GM18517 (cell line): ENCODE results near the gene KLK14.

Source experiments
- ATAC-seq: cut with Tn5 transposase; IDR thresholded peaks from one replicate; pipeline ENCODE4 v1.9.1; 2021; ENCODE audit warnings: mild to moderate bottlenecking, moderate library complexity; ENCODE audit not compliant: unreplicated experiment

KLK14 gene

DNA sequence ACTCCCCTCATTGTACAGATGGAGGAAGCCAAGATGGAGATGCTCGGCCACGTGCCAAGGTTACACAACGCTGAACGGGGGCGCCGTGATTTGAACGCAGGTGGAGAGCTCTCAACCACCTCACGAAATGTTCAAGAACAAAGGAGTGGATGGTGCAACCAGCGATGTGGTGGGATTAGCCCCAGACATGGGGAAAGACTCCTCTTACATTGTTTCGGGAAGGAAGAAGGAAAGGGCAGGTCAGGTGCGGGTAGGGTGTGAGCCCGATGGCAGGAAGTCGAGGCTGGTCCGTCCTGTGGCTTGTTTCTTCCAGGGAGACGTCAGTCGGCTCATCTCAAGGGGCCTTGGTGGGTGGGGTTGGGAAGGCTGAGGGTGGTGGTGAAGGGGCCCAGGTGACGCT lies 7.1 kb upstream of the KLK14 start:
- ATAC-seq, result no peak

DNA sequence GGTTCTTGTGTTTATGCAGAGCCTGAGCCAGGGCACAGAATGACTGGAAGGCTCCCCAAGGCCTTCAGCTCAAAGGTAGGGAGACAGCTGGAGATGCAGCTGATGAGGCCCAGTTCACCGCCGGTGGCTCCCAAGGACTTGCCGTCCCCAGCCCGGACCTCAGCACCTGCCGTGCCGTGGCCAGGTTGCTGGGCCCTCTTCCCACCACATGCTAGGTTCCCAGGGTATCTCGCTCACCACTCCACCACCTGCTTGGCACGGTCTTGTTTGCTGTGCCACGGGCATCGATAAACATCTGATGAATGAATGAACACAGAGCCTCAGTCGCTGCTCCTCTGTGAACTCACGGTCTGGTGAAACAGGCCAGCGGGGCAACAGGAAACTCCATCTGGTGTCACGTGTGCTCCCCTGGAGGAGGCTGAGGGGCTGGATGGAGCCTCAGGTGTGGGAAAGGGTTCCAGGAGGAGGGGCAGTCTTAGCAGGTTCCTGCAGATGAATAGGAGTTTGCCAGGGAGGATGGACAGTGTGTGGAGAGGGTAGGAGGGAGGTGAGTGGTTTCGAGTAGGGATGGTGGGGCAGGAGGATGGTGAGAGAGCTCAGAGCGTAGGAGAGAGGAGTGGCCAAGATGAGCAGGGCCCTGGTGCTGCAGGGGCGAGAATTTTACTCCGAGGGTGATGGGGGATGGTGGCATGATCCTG lies 3.6 kb upstream of the KLK14 start:
- no peak for ATAC-seq

DNA sequence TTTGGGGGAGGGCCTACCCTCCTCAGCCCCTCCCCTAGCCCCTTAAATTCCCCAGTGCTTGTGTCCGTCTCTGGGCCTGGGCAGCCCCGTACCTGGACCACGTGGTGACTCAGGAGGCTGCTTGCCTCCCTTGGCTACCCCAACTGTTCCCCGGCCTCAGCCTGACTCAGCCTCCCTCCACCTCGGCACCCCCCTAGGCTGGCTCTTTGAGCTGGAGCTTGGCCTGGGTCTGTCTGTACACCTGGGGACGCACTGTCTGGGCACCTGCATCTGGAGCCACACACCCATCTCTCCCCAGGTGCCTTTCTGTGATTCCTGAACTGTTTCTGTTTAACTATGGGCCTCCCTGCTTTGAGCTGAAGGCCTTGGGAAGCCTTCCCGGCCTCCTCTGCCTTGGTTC lies 1.8 kb upstream of the KLK14 start:
- no peak for ATAC-seq

DNA sequence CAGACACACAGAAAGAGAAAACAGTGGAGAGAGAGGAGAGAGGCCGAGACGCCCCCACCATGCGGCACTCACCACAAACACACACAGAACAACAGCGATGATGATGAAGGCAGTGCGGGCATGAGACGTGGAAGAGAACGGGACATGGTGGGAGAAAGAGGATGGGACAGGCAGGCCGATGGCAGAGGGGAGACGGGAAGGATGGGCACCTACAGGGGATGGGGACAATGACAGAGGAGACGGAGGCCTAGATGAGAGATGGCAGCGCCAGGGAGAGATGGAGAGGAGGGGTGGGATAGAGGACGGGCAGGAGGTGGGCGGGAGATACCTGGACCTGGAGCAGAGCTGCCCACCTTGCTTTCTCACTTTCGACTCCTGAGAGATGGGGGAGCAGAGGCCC lies 1.1 kb upstream of the KLK14 start:
- ATAC-seq, result no peak

DNA sequence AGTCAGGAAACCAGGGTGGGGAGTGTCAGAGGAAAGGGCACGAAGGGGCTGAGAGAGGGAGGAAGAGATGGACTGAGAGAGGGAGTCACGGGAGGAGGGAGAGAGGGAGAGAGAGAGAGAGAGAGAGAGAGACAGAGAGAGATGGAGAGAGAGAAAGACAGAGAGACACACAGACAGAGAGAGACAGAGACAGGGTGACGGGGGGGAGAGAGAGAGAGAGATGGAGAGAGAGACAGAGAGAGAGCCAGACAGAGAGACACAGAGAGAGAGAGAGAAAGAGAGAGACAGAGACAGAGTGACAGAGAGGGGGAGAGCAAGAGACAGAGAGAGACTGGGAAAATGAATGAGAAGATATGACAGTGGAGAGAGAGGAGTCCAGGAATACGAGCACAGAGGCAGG lies 494 bp upstream of the KLK14 start:
- no peak for ATAC-seq

DNA sequence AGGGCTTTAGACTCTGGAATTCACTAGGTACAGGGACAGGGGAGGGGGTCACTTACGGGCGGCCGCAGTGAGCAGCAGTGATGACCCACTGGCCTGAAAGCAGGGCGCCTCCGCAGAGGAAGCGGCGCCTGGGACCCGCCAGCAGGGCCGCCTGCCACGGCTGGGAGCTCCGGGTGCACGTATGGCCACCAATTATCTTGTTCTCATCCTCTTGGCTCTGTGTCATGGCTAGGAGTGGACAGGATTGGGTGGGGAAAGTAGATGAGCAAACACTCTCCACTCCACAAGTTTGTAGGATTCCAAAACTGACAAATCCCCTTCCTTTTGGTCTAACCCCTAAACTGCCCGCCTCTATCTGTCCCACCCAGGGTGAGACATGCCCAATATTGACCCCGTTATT lies 1.2 kb downstream of the KLK14 start:
- no peak for ATAC-seq

DNA sequence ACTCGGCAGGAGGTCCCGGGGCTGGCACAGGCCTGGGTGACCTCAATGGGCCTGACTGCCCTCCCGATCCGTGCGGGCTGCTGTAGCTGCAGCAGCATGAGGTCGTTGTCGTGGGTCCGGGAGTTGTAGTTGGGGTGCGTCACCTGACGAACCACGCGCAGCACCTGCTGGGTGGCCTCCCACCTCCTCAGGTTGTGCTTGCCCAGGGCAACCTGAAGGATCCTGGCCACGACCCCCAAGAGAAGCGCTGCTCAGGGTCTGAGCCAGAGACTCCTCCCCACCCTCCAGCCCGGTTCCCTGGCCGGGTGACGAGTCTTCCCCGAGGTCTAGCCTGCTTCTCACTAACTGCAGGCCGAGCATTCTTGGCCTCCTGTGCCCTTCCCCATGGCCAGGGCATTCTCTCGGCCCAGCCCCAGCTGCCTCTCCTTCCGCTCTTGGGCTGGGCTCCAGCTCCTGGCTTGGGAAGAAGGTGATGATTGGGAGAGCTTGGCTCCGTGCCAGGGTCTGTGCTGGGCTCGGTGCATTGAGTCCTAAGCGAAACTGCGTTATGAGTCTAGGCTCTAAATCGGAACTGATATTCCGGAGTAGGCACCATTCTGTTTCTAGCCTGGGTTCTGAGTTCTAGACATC lies 3.1 kb downstream of the KLK14 start:
- no peak for ATAC-seq

DNA sequence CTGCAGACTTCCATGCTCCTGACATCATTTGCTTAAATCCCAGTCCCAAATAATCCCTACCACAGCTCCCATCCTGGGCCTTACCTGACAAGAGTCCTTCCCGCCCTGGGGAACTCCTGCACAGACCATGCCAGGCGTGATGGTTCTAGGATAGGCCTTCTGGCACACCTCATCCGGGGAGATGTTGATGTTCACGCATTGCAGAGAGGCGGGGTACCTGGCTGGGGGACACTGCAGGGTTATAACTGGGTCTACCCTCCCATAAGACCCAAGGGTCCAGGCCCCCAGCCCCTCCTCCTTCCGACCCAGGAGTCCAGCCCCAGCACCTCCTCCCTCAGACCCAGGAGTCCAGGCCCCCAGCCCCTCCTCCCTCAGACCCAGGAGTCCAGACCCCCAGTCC lies 4.0 kb downstream of the KLK14 start:
- no peak for ATAC-seq

DNA sequence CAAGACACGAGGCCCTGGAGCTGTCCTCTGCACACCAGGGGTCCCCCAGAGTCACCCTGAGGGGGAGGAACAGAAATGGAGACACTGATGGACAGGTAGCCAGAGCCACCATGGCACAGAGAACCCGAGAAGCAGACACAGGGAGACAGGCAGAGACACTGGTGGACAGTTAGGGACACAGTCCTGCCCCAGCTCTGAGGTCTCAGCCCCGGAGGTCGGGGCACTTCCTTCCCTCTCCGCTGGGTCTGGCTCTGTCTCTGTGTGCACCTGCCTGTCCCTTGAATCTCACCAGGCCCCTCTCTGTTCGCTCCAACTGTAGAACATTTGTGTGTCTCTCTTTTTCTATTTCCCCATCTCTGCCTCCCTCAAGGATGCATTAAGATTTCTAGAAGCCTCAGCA lies 4.6 kb downstream of the KLK14 start:
- ATAC-seq, result no peak

DNA sequence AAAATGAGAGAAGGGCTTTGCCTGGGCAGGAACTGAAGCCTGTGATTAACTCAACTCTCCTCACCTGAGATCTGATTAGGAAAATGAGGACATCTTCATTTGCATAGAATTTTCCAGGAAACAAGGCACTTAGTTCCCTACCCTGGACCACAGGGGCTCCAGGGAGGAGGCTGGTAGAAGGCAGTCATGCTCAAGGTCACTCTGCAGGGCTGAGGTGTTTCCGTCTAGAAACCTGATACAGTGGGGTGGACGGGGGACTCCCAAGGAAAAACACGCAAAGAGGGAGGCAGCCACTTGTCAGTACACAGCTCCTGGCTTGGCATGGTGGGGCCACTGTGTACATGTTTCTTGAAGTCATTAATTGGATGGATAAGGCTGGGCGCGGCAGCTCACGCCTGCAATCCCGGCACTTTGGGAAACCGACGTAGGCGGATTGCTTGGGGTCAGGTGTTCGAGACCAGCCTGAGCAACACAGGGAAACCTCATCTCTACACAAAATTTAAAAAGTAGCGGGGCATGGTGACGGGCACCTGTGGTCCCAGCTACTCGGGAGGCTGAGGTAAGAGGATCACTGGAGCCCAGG lies 6.0 kb downstream of the KLK14 start:
- no peak for ATAC-seq

DNA sequence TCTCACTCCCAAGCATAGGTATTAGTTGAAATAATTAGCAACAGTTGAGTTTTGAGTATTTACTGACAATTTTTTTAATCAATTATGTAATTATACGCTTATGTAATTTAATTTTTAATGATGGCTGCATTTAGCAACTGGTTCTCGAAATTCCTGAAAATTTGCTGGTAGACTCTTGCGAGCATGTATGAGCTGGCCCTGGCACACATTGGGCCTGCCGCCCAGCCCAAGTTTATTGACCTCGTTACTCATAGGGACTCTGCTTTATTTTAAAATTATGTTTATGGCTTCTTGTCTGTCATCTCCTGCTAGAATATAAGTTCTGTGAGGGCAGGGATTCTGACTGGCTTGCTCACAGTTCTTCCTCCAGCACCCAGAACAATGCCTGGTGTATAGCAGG lies 6.7 kb downstream of the KLK14 start:
- ATAC-seq, result no peak

DNA sequence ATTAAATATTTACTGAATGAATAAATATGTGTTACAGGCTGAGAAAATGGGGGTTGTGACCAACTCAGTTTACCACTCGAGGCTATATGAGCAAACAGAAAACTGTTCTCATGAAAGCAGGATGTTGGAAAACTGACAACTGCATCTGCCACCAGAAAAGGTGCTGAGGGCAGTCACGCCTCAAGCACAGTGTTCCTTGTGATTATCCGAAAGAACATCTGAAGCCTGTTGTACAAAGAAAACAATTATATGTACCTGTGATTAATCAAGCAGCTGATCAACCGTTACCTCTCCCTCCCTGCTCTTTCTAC lies 11.6 kb downstream of the KLK14 start:
- ATAC-seq, result no peak

DNA sequence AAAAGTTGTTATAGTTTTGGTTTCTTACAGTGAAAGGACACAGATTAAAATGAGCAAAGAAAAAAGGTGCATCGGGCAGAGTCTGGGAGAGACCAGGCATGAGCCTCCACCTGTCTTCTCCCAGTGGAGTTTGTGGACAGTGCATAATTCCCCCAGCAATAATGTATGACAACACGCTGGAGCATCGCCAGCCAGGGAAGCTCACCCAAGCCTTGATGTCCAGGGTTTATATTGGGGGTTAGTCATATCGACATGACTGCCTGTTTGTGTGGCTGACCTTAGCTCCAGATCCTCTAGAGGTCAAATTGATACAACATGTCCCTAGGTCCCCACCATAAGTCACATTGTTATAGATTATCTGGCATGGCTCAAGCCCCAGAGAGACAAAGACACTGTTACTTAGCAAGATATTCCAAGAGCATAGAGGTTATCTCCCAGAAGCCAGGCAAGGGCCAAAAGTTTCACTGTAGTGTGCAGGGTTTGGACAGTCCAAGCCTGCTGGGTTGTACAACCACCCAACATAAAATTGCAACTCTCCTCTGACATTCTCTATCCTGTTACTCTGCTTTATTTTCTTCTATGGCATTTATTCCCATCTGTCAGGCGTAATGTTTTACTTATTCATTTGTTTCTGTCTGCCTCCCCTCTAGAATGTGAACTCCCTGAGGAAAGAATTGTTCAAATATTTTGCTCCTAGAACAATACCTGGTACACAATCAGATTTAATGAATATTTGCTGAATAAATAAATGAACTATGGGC lies 12.2 kb downstream of the KLK14 start:
- no peak for ATAC-seq

DNA sequence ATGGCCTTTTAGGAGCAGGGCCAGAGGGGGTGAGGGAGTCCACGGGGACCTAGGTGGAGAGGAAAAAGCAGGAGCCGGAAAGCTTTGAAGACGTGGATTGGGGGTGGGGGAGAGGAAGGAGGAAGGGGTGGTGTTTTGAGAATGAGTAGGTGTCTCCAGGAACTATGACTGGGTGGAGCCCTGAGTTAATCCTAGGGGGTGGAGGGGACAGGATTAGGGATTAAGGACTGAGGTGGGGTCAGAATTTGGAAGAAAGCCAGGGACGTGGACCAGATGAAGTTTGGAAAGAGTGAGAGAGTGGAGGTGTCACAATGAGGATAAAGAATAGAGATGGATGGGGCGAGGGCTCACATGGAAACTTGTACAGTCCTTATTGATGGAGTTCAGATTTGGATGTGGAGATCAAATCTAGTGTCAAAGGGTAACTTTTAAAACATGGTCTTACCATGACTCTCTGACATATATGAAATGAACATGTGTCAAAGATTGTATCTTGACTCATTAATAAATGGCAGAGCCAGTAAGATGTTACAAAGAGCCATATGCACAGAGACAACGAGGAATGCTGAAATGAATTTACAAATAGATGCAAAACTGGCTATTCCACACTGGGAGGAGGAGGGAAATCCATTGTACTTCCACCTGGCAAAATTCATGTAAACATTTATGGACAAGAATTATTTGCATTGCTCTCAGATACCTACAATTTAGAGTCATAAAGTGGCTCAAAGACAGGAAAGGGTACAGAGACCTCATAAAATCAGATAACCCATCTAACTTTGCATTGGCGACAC lies 16.1 kb downstream of the KLK14 start:
- no peak for ATAC-seq

DNA sequence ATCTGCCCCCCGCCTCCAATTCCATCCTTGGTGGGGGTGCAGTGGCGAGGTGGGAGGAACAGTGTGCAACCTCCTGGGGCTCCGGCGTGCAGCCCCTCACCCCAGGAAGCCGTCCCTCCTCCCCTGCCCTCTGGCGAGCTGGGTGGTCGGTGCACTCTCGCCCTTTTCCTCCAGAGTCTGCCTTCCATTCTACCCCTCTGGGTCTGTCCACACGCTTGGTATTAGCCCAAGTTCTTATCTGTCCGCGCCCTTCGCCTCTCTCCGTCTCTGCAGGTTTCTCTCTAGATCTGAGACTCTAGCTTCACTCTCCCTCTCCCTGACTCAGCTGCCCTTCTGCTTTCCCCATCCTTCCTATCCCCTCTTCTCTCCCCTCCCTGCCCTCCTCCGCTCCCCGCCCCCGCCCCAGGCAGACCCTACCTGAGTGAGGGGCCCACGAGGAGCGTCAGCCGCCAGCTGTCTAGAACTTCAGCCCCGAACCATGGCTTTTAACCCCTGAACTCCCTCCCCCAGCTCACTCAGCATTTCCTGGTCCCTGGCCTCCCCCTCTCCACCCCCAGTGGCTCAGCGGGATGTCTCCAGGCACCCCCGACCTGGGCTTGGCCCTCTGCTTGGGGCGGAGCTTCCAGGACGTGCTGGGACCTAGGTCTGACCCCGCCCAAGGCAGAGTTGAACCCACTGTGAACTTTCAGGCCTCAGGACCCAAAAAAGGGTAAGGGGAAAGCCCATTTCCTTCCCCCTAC lies 17.3 kb downstream of the KLK14 start:
- no peak for ATAC-seq

DNA sequence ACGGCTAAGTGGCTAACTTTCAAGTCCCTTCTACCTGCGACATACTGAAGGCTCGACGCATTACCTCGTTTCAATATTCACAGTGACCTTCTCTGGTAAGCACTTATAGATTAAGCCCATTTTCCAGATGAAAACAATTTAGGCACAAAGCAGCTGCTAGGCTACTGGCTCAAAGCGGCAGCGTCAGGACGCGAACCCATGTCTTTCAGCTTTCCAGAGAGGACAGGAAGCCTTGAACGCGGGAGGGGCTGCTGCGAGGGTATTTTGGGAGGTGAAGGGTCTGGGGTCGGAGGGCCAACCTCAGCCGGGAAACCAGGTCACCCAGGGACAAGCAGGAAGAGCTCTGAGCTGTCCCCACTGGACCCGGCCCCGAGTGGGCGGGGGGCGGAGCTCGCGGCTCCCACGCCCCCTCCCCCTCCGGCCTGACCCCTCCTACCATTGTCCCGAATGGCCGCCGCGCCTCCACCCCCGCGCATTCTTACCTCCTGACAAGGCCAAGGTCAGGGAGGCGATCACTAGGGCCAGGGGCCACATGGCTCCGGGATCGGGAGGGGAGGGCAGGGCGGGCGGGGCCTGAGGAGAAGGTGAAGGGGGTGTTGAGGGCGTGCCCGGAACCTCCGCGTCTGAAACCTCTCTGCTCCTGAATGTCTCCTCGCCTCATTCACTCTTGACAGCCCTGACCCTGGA lies 18.0 kb downstream of the KLK14 start, which contains the start of gene KLK13:
TSS of gene KLK13 (minus strand) at position 559 of the 687 bp plus-strand sequence. CDS start at position 534, 25 bp downstream.
- ATAC-seq, result no peak

DNA sequence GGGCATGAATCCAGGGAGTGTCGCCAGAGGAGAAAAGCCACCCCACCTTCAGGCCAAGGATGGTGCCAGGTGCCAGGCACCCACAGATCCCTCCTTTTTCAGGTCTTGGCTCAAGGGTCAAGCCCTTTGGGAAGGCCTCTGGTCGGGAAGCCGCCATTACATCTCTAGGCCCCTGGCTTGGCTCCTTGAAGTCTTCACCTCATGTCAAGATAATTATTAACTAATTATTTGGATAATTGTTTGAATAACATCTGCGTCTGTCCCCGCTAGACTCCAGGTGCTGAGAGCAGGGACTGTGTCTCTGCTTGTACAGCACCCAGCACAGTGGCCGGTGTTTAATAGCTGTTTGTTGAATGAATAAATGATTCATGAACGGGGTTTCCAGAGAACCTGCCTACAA lies 19.0 kb downstream of the KLK14 start:
- no peak for ATAC-seq

DNA sequence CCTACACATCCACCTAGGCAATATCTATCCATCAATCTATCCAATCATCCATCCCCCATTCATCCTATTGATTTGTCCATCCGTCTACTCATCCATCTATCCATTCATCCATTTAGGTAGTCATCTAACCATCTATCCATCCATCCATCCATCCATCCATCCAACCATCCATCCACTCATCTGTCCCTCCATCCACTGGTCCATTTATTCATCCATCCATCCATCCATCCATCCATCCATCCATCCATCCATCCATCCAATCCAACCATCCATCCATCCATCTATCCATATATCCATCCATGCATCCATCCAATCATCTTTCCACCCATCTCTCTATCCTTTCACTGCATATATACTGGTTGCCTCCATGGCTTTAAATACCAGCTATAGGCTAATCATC lies 21.7 kb downstream of the KLK14 start:
- ATAC-seq, result no peak

DNA sequence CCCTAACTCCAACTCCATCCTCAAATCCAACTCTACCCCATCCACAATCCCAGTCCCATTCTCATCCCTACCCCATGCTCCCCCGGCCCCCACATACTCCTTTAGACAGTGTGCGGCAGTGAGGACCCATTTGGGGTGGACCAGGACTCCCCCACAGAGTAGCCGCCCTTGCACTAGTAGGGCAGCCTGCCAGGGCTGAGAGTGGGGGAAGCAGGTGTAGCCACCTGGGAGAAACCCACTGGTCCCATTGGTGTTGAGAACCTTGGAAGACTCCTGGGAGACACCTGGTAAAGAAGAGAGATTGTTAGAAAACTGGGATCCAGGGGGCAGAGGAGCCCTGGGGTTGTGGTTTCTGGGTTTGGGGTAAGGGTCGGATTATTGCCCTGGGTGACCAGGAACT lies 22.4 kb downstream of the KLK14 start:
- no peak for ATAC-seq

DNA sequence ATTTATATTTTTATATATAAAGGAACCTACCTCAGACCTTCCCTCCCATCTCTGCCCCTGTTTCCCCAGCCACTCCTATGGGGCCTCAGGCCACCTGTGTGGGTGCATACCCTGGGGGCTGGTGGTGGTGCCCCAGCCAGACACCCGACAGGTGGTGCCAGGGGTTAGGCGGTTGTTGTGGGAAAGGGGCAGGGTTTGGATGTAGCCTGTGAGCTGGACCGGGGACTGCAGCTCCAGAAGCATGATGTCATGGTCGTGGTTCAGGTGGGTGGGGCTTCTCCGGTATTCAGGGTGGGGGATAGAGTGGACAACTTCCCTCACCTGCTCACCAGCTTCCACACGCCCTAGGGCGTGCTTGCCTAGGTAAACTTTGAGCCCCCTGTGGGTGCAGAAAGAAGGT lies 23.0 kb downstream of the KLK14 start:
- ATAC-seq, result no peak
